22Rv1 (cell line): ENCODE measurements around the gene MED4.

ENCODE experiments used
- CTCF ChIP-seq: fragments of 450-650 bp; IDR thresholded peaks from 2 replicates; pipeline ENCODE4 v1.5.1; 2017; ENCODE audit warnings: mild to moderate bottlenecking
- ZFX ChIP-seq: fragments of 450-650 bp; IDR thresholded peaks from 2 replicates; pipeline ENCODE4 v1.6.1; 2017; ENCODE audit warnings: antibody characterized with exemption, borderline replicate concordance

DNA sequence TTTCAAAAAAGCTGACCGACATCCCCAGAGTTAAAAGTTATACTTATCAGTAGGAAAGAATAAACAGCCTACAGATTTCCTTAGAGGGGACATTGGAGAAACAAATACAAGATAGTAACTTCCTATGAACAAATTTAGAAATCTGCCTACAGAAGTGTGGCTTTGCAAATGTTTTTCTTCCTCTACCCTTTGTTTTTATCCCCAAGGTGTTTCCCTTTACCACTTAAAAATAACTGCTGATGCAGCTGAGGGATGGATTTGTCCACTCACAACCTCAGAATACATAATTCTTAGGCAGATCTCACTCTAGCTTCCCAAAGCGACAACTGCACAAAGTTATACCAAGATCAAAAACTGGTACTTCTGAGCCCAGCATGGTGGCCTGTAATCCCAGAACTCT is 20.9 kb downstream of the MED4 start:
- TF ChIP-seq CTCF (no peak), ZFX (no peak)
